Central memory CD4-positive, alpha-beta T cell (primary cell): Measurements from ENCODE around the gene KMT2B.
A peak's percentile ranks its signal among the peaks of the same experiment; 100 is the strongest.
"Not testable (repeated sequence)": the region's sequence is repeated elsewhere in the genome, so short reads cannot be mapped to it uniquely, and the experiment has no call there.

ENCODE experiments used
- DNase-seq: peaks from one replicate; pipeline ENCODE4 v3.0.0; 2022

KMT2B gene

GRCh38 chr19:35713506-35713850 is 4.3 kb upstream of the KMT2B start:
- DNase-seq: no peak

- DNase-seq: no peak
These were observed 3.8 kb upstream of the KMT2B start for GRCh38 chr19:35713904-35714495.

- DNase-seq: no peak
These were observed 3.0 kb upstream of the KMT2B start for GRCh38 chr19:35714601-35715354.

DNA sequence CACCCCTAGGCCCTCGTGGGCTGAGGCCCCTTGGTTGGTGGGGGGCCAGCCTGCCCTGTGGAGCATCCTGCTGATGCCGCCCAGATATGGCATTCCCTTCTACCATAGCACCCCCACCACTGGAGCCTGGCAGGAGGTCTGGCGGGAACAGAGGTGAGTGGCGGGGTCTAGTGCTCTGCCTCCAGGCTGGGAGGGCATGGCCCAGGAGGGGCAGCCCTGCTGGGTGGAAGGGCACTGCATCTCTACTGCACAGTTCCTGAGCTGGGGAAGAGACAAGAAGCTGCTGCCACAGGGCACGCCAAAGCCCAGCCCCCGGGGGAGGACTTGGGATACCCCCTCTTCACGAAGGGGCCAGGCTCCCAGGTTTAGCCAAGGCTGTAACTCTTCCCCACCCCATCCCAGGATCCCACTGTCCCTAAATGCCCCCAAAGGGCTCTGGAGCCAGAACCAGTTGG is 2.4 kb upstream of the KMT2B start:
- DNase-seq: no peak

GRCh38 chr19:35715981-35716800 is 1.6 kb upstream of the KMT2B start:
- no peak for DNase-seq

DNA sequence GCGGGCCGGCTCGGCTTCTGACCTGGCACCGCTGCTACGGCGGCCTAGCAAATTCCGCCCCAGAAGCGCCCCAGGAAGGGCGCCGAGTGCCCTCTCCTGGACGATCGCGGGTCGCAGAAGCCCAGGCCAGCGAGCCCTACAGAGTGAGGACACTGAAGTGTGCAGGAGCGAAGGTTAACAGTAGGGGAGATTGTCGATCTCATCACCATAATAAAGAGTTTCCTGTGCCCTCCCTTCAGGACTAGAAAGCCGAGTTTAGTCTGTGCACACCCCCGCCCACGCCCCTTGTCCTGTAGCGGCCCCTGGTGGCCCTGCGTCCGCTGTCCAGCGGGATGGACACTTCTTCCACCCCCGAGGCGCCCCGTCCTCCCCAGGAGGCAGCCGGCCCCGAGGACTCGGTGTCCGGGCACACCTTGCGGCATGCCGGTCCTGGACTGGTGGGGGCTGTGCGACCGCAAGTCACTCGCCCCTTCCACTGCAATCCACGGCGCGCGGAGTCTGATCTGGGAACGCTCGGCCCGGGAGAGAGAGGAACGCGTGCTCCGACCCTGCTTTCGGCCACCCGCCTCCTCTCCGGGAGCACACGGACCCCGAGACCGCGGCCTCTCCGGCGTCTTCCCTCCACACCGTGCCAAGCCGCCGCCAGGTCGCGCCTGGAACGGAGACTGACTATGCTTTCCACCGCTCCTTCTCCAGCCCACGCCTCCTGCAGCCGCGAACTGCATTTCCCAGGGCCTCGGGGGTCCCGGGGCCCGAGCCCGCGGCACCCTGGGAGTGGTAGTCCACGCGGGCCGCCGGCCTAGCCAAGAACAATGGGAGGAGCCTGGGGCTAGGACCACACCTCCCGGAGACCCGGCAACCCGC is 770 bp upstream of the KMT2B start:
- DNase-seq: peak; percentile 98

GRCh38 chr19:35718345-35719041 is 690 bp downstream of the KMT2B start:
- peak; percentile 42 for DNase-seq

DNA sequence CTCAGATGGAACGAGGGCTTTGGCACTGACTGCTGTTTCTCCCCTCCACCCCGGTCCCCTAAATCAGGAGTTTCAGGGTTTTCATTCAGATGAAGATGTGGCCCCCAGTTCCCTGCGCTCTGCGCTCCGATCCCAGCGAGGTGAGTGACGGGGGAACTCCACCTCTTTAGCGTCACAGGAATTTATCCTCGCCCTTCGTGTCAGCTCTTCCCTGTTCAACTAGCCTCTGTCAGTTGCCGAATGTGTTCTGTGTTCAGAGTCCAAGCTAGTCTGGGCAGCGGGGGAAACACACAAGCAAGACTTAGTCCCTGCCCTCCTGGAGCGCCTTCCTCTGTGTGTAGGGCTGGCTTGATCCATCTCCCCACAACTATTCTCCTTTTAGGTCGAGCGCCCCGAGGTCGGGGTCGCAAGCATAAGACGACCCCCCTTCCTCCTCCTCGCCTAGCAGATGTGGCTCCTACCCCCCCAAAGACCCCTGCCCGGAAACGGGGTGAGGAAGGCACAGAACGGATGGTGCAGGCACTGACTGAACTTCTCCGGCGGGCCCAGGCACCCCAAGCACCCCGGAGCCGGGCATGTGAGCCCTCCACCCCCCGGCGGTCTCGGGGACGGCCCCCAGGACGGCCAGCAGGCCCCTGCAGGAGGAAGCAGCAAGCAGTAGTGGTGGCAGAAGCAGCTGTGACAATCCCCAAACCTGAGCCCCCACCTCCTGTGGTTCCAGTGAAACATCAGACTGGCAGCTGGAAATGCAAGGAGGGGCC is 1.8 kb downstream of the KMT2B start:
- no peak for DNase-seq

- DNase-seq: no peak
These were observed 2.3 kb downstream of the KMT2B start for GRCh38 chr19:35720163-35720524.

GRCh38 chr19:35720648-35721047 is 2.8 kb downstream of the KMT2B start:
- no peak for DNase-seq

- DNase-seq: no peak
These were observed 3.6 kb downstream of the KMT2B start for GRCh38 chr19:35721374-35721773.

GRCh38 chr19:35722461-35722860 is 4.7 kb downstream of the KMT2B start:
- DNase-seq: no peak

DNA sequence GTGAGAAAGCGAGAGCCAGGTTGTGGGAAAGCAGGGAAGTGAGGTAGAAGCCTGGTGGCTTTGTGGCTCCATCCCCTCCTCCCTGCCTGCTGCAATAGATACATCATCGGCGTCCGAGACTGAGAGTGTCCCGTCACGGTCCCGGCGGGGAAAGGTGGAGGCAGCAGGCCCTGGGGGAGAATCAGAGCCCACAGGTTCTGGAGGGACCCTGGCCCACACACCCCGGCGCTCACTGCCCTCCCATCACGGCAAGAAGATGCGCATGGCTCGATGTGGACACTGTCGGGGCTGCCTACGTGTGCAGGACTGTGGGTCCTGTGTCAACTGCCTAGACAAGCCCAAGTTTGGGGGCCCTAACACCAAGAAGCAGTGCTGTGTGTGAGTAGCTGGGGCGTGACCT is 5.1 kb downstream of the KMT2B start:
- no peak for DNase-seq

GRCh38 chr19:35723671-35724070 is 5.9 kb downstream of the KMT2B start:
- DNase-seq: no peak

GRCh38 chr19:35724132-35724531 is 6.3 kb downstream of the KMT2B start:
- not testable (repeated sequence) for DNase-seq

DNA sequence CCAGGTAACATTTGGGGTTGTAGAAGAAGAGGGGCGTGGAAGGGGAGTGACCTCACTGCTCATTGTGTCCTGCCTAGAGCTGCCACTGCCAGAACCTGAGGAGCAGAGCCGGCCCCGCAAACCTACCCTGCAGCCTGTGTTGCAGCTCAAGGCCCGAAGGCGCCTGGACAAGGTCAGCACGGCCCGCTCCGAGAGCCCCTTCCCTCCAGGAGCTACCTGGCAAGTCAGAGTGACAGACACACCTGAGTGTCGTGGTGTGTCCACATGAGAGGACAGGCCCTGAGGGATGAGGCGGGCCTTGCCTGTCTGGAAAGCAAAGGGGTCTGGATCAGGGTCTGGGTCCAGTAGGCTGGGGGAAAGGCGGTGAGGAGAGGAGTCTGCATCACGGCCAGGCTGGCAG is 6.8 kb downstream of the KMT2B start:
- no peak for DNase-seq

DNA sequence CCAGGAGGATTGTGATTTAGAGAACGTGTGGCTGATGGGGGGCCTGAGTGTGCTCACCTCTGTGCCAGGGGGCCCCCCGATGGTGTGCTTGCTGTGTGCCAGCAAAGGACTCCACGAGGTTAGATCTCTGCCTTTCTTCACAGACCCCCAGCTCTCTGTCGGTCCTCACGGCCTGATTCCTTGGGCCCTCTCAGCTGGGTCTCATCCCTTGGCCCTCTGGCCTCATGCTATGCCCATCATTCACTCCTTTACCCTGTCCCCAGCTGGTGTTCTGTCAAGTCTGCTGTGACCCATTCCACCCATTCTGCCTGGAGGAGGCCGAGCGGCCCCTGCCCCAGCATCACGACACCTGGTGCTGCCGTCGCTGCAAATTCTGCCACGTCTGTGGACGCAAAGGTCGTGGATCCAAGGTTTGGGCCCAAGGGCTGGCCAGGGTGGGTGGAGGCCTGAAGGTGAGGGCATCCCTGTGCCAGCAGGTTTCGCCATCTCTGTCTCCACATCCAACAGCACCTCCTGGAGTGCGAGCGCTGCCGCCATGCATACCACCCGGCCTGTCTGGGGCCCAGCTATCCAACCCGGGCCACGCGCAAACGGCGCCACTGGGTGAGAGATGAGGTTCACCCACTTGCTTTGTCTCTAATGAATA is 7.5 kb downstream of the KMT2B start:
- no peak for DNase-seq

- no peak for DNase-seq
These were observed 9.5 kb downstream of the KMT2B start for GRCh38 chr19:35727053-35727955.

DNA sequence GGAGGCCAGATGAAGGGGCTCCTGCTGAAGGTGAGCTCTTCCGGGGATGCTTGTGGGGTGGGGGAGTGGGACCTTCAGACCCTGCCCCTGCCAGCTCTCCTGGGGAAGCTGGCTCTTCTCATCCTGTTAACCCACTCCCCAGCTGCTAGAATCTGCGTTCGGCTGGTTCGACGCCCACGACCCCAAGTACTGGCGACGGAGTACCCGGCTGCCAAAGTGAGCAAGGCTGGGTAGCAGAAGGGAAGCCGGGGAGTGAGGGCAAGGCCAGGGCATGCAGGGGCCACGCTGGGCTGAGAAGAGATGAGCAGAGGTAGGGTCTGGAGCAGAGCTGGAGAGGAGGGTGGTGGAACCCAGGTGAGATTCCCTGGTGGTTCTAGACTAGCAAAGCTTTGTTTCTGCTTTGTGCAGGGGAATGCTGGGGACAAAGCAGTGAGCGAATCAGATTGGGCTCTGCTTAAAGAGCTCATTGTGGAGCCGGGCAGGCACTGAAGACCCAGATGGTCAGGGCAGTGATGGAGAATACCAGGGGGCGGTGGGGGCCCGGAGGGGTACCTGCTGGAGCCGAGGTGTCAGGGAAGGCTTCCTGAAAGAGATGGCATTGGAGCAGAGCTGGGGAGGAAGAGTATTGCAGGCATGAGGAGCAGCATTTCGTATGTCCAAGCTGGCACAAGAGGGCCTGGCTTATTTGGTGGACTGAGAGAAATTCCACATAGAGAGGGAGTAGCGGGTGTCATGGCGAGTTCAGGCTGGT is 10.3 kb downstream of the KMT2B start:
- DNase-seq: no peak
